A673 (cell line): ENCODE results near the gene NR5A2.

ENCODE experiments used
- EZH2 ChIP-seq: fragments of 200-600 bp; sonication (generic); IDR thresholded peaks from 2 replicates; pipeline ENCODE4 v1.6.1; 2017; ENCODE audit warnings: borderline replicate concordance, low read depth, mild to moderate bottlenecking, mixed read lengths, antibody characterized with exemption, low read length; ENCODE audit not compliant: poor library complexity, severe bottlenecking
- TF ChIP-seq, protein P1 (sequence below): fragments of 300-800, 200-600 bp; sonication (generic); conservative IDR thresholded peaks from 2 replicates; pipeline ENCODE4 v1.5.1; 2017; ENCODE audit warnings: low read depth, mild to moderate bottlenecking, antibody characterized with exemption, low read length, moderate library complexity, mixed read lengths

DNA sequence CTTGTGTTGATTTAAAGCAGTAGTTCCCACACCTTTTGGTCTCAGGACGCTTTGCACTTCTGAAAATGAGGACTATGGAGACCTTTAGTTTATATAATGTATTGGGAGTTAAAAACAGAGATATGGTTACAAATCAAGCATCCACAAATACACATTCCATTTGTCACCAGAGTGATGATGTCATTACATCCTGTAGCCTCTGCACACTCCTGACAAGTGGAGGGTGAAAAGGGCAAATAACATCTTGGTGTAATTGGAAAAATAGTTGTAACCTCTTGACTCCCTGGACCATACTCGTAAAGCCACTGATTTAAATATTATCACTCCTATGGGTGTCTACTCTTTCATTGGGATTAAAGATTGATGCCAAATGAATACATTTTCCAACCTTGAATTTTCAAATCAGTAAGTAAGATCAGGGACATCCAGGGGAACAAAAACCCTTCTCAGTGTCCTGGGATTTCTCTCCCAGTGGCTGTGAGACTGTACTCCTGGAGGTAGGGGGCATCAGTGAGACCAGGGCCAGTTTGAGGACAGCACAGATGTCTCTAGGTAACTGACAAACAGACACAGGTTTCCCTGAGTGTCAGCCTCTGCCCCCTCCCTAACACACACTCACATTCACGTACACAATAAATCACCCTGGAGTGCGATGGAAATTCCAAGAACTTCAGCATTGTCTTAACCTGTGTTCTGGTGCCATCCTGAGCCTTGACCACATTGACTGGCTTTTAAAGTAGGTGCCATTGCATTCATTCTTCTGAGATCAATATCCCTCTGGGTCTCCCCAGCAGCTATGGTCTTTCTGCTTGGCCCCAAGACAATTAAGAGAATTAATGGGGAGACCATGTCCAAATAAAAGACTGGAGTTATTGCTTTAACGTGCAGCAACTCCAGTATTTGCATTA lies 63.0 kb downstream of the NR5A2 start:
- TF ChIP-seq, protein P1, sequence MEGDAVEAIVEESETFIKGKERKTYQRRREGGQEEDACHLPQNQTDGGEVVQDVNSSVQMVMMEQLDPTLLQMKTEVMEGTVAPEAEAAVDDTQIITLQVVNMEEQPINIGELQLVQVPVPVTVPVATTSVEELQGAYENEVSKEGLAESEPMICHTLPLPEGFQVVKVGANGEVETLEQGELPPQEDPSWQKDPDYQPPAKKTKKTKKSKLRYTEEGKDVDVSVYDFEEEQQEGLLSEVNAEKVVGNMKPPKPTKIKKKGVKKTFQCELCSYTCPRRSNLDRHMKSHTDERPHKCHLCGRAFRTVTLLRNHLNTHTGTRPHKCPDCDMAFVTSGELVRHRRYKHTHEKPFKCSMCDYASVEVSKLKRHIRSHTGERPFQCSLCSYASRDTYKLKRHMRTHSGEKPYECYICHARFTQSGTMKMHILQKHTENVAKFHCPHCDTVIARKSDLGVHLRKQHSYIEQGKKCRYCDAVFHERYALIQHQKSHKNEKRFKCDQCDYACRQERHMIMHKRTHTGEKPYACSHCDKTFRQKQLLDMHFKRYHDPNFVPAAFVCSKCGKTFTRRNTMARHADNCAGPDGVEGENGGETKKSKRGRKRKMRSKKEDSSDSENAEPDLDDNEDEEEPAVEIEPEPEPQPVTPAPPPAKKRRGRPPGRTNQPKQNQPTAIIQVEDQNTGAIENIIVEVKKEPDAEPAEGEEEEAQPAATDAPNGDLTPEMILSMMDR, result peak; percentile 30; the same call in 1 of the 2 replicates
- no peak for TF ChIP-seq EZH2
